ENCODE measurements around the gene CABP1.

The CABP1 gene

DNA sequence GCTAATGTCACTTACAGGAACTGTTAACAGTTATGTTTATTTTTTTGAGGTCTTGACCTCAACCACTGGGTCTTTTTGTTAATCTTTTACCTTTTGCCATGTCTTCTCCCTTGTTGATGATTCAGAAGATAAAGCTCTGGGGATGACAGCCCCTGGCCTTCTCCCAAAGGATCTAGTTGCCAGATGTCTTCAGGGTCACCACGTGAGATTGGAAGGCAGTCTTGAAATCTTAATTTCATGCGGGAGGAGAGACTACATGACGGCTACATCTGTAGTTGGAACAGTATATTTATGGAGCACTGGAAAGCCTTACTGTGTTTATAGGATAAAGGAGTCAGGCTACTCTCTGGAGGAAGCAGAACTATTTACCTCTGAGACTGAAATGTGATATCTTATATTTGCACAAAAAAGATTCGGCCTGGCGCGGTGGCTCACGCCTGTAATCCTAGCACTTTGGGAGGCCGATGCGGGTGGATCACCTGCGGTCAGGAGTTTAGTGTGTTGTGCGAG lies 52.2 kb downstream of the CABP1 start:
- no peak for DNase-seq (ENCODE audit: low read depth in 2 of 2)

DNA sequence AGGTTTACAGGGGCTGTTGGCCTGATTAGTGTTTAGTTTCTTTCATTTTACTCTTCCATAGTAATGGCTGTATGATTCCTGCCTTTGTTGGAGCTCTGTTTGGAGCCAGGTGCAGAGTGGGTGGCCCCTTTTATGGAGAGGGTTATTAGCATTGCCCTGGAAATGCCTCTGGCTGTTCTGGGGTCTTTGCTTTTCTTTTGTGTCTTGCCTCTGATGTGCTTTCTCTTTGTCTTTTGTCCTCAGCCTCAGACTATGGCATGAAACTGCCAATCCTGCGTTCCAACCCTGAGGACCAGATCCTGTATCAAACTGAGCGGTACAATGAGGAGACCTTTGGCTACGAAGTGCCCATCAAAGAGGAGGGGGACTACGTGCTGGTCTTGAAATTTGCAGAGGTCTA lies 53.4 kb downstream of the CABP1 start:
- no peak for DNase-seq (ENCODE audit: low read depth in 2 of 2)

DNA sequence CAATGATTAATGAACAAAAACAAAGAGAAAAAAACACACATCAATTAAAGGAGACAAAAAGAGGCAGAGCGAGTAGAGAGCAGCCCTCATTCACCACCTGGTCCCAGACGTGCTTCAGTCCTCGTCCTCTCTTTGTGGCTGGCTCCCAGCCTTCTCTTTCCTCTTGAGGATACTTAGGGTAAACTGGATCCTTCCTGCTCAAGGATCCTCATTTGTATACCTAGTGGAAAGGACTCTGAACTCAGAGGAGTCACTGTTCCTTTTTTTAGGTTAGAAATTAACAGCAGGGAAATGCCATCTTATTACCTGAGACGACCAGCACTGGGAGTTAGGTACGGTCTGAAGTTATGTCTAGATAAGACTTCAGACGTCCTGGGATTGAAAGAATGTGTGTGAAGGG lies 56.2 kb downstream of the CABP1 start:
- DNase-seq (ENCODE audit: low read depth in 2 of 2), result no peak

DNA sequence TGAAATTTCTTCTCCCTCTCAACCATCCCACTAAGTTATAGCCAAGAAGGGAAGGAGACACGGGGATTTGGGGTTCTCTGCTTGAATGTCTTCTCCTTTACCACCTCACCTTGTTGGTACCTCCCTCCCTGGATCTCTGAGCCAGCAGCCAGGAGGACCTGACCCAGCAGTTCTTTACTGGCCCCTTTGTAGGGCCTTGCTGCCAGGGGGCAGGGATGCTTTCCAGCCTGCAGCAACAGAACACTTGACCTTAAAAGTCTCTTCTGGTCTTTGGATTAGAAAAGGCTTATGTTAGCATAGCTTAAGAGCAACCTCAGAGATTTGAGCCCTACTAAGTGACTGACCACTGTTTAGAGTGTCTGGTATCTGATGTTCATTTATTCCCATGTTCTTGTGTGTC lies 56.9 kb downstream of the CABP1 start:
- no peak for DNase-seq (ENCODE audit: low read depth in 2 of 2)

GRCh38 chr12:120698665-120699064 lies 58.2 kb downstream of the CABP1 start:
- DNase-seq (ENCODE audit: low read depth in 2 of 2), result no peak

DNA sequence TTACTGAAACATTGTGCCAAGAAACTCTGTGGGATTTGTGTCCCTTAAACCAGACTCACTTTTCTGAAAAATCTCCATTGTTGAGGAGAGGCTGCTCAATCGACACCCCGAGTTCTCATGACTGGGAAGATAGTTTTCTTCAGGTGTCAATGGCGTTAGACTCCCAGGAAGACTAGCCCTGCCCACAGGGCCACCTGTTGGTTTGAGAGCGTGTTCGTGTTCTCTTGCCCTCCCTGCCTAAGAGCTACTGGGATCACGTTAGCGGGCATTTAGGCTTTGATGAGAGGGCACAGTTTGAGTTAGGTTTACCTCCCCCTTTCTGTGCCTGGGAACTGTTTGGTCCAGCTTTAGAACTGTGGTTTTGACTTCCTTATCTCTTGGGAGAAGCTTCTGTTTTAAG lies 59.1 kb downstream of the CABP1 start:
- no peak for DNase-seq (ENCODE audit: low read depth in 2 of 2)

GRCh38 chr12:120700886-120701285 lies 60.5 kb downstream of the CABP1 start:
- no peak for DNase-seq (ENCODE audit: low read depth in 2 of 2)

DNA sequence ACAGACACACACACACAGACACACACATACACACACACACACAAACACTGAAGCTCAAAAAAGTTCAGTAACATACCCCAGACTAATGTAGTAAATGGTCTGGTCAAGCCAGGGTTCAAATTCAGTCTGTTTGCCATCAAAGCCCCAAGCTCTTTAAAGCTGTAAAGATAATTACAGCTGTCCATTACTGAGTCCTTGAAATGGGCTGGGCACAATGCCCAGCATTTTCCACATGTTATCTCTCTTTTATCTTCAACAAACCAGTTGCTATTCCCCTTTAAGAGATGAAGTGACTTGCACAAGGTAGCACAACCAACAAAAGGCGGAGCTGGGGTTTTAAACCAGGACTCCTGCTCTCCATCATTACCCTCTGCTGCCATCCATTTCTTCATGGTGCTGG lies 62.2 kb downstream of the CABP1 start:
- DNase-seq (ENCODE audit: low read depth in 2 of 2), result no peak

- DNase-seq (ENCODE audit: low read depth in 2 of 2), result no peak
Observed at GRCh38 chr12:120703311-120703942, 63.0 kb downstream of the CABP1 start.

DNA sequence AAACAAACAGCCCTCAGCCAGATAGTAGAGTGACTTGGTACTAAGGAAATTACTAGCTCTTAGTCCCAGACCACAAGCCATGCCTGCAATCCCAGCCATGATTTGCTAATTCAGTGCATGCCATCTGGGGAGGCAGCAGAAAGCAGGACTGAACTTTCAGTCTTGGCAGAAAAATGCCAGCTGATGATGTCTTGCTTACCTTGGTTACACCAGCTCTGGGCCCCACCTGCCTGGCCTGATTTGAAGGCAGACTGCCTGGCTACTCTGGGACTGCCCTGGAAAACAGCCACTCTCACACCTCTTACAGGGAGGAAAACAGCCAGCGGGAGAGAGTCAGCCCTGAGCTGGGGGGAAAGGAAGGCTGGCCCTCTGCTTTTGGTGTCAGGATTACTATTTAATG lies 65.2 kb downstream of the CABP1 start:
- DNase-seq (ENCODE audit: low read depth in 2 of 2), result no peak

- DNase-seq (ENCODE audit: low read depth in 2 of 2), result no peak
Observed at GRCh38 chr12:120706029-120706428, 65.6 kb downstream of the CABP1 start.

- DNase-seq (ENCODE audit: low read depth in 2 of 2), result no peak
Observed at GRCh38 chr12:120708651-120709050, 68.2 kb downstream of the CABP1 start.

GRCh38 chr12:120710031-120710804 lies 69.8 kb downstream of the CABP1 start, which contains the start of gene UNC119B:
Gene UNC119B, plus strand, starts transcription at chr12:120710458. Its CDS starts 17 bp downstream, at chr12:120710475.
- peak; percentile 51 to 75 for DNase-seq (ENCODE audit: low read depth in 2 of 2)

DNA sequence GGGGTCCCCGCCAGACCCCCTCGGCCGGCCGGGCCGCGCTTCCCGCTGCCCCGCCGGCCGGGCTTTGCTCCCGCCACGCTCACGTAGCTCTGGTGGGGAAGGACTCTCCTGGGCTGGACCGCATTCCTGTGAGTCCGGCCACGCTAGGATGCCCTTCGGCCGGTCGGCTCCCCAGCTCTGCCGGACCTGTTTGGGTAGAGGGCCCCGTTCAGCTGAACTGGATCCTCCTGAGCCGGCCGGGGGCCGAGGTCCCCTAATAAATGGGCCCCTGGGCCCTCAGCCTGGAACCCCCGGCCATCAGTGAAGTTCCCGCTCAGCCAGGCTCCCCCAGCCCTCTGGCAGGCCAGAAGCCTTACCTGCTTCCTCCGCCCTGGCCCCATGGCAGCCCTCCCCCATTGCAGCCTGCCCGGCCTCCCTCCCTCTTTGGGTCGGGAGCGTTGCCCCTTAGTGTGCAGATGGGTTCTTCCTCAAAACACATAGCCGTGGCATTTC lies 70.4 kb downstream of the CABP1 start:
- no peak for DNase-seq (ENCODE audit: low read depth in 2 of 2)

DNA sequence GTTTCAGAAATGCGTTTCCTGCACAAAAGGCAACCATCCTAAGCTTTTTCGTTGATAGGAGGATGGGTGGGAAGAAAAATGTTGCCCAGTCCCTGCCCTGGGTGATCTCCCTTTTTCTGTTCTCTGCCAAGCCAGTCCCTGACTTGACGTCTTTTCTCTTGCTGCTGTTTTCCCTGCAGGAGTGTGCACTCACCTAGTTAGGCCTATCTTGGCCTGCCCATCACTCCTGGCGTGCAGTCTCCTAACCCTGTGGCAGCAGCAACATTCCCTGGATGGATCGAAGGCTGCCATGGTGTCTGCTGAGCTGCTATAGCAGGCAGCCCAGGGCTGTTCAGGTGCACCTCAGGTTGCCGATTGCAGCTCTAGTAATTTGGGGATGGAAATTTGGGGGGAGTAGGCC lies 71.0 kb downstream of the CABP1 start:
- no peak for DNase-seq (ENCODE audit: low read depth in 2 of 2)

DNA sequence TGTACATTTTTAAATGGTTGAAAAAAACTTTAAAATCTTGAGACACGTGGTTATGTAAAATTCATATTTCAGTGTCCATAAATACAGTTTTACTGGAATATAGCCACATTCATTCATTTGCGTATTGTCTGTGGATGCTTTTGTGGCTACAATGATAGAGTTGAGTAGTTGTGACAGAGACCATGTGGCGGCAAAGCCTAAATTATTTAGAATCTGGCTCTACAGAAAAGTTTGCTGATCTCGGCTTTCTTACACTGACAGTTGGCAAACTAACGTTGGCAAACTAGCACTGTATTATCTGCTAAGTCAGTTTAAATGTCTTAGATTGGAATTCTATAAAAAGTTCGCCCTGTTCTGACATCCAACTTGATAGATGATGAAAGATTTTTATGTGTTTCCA lies 72.2 kb downstream of the CABP1 start:
- DNase-seq (ENCODE audit: low read depth in 2 of 2), result no peak

GRCh38 chr12:120713861-120714482 lies 73.5 kb downstream of the CABP1 start:
- DNase-seq (ENCODE audit: low read depth in 2 of 2), result peak; percentile 38 to 60

Measured in stimulated activated CD8-positive, alpha-beta memory T cell treated with anti-CD3 and anti-CD28 coated beads, Interleukin-7, amount 100 ng/mL, for 4 hours (primary cell).